ENCODE results near the gene FRMD4A. TPM values are rescaled to one million over a fixed set of nuclear protein-coding genes. Genes with fewer than 3 reads are reported as not detected.

The FRMD4A gene
- total and polyA plus RNA-seq, 3 donors from 2014 or later: 15.0 to 20.8 (median 18.7) TPM

DNA sequence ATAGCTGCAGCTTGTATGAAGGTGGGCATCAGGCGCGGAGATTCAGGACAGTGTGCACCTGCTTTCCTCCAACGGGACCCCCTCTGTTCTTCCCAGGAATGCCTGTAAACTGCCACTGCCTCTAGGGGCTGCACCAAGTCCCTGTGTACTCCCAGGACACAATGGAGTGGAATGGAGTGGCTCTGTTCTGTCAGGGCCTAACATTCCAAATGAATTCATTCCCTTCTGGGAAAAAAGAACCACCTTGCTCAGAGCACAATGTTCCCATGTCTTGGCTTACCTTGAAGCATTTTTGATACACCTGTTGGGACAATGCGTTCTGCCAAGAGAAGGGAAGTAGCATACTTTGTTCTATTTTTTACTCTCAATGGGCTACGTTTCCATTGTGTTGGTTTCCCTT is 339.4 kb downstream of the FRMD4A start:
- no peak for DNase-seq
- no peaks in the 10 kb centered on the region for H3K9me3 ChIP-seq
- no peaks in the 10 kb centered on the region for H3K36me3 ChIP-seq (ENCODE audit: low read depth, missing control alignments)
- intact Hi-C loops (cut with DNase I; ENCODE audit: low total_unique reads): no loop called here
- H3K4me1 ChIP-seq: peaks cover 22% of the 10 kb centered on the region
- no peak overlapping the region for H3K4me3 ChIP-seq
- H3K27me3 ChIP-seq: no peaks in the 10 kb centered on the region
- WGBS, 2 donors: 33 to 41% methylated on average over 5 of the region's 5 CpGs
- no peak for TF ChIP-seq CTCF (IDR thresholded peaks at IDR 0.05)
- TF ChIP-seq POLR2A (IDR thresholded peaks at IDR 0.05): no peak
- peak overlapping the region in 1 of 2 donors; percentile 42 for H3K27ac ChIP-seq

DNA sequence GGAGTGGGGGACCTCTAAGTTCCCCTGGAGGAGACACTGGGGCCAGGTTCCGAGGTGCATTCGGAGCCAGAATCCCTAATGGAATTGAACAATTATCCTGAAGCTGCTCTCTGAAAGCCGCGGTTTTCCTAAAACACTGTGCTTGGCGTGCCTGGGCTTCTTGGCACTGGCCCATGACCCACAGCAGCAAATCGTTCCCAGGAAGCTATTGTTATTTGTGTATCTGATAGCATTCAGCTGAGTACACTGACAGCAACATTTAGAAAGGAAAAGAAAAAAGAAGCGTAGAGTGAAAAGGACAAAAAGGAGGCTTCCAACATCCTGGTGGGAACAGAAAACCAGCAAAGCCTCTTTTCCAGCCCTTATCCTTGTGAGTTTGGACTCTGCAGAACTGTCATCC is 339.8 kb downstream of the FRMD4A start:
- Histone ChIP-seq H3K9me3 (no peaks in the 10 kb centered on the region), H3K4me1 (peaks cover 22% of the 10 kb centered on the region), H3K27ac (peak overlapping the region in 1 of 2 donors; percentile 42), H3K27me3 (no peaks in the 10 kb centered on the region), H3K36me3 (ENCODE audit: low read depth, missing control alignments) (no peaks in the 10 kb centered on the region), H3K4me3 (no peak overlapping the region)
- TF ChIP-seq CTCF (IDR thresholded peaks at IDR 0.05): no peak
- TF ChIP-seq POLR2A (IDR thresholded peaks at IDR 0.05): no peak
- intact Hi-C loops (cut with DNase I; ENCODE audit: low total_unique reads): no loop called here
- peak; percentile 33 for DNase-seq
- WGBS, 2 donors: 30 to 34% methylated on average over 7 of the region's 7 CpGs

DNA sequence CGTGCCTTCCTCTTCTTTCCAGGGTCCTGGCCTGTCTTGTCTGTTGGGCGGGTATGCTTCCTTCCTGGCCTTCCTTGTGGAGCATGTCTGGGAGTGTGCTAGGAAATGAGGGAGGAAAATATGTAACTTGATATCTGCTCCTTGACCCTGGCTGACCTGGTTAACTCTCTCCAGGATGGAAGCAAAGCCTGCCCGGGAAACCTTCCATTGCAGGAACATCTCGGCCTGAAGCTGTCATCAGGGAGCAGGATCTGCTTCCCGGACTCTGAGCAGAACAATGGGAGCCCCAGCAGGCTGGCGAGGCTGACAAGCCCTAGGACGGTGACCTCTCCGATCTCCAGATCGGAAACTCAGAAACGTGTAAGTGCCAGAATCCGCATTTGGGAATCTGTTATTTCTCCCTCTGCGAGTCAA is 340.3 kb downstream of the FRMD4A start:
- Histone ChIP-seq H3K4me3 (no peak overlapping the region), H3K36me3 (ENCODE audit: low read depth, missing control alignments) (no peaks in the 10 kb centered on the region), H3K27me3 (no peaks in the 10 kb centered on the region), H3K27ac (peak overlapping the region in 1 of 2 donors; percentile 42), H3K4me1 (peaks cover 22% of the 10 kb centered on the region), H3K9me3 (no peaks in the 10 kb centered on the region)
- DNase-seq: peak; percentile 21
- intact Hi-C loops (cut with DNase I; ENCODE audit: low total_unique reads): no loop called here
- WGBS, 2 donors: 32 to 48% methylated on average over 12 of the region's 12 CpGs
- TF ChIP-seq POLR2A (IDR thresholded peaks at IDR 0.05): no peak
- no peak for TF ChIP-seq CTCF (IDR thresholded peaks at IDR 0.05)

DNA sequence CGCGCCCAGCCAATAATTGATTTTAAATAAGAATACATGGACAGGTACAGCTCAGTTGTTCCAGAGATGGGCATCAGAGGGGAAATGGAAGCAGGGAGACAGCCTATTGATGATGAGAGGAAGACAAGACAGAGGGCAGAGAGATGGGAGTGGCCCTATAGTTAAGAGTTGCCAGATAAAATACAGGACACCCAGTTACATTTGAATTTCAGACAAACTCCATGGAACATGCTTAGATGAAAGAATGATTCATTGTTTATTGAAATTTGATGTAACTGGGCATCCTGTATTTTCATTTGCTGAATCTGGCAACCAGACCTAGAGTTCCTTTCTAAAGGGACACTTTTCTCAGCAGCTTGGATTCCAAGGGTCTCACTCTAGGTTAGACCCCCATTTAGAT is 341.1 kb downstream of the FRMD4A start:
- Histone ChIP-seq H3K27me3 (no peaks in the 10 kb centered on the region), H3K4me1 (peaks cover 22% of the 10 kb centered on the region), H3K9me3 (no peaks in the 10 kb centered on the region), H3K36me3 (ENCODE audit: low read depth, missing control alignments) (no peaks in the 10 kb centered on the region), H3K4me3 (no peak overlapping the region), H3K27ac (peak overlapping the region in 1 of 2 donors; percentile 42)
- intact Hi-C loops (cut with DNase I; ENCODE audit: low total_unique reads): no loop called here
- TF ChIP-seq POLR2A (IDR thresholded peaks at IDR 0.05) (no peak), CTCF (IDR thresholded peaks at IDR 0.05) (no peak)
- no peak for DNase-seq
- 98 to 100% methylated on average over 2 of the region's 2 CpGs for WGBS, 2 donors

DNA sequence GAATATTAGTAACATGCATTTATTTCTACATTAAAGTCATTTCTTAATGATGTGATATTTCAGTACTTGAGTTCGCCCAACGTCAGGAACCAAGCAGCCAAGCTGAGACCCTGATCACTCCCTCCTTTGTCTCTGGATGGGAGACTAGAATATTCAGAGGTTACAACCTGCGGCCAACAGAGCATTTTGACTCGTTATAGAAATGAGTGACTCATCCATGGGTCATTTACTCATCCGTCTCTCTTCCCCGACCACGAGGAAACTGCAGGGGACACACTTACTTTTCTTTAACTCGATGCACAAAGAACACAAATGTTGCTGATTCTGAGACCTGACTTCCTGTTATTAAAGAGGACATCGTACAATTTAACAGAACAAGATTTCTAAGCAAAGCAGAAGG is 343.3 kb downstream of the FRMD4A start:
- Histone ChIP-seq H3K4me3 (no peak overlapping the region), H3K27ac (no peak overlapping the region), H3K36me3 (ENCODE audit: low read depth, missing control alignments) (no peaks in the 10 kb centered on the region), H3K9me3 (no peaks in the 10 kb centered on the region), H3K4me1 (peaks cover 22% of the 10 kb centered on the region), H3K27me3 (no peaks in the 10 kb centered on the region)
- intact Hi-C loops (cut with DNase I; ENCODE audit: low total_unique reads): no loop called here
- TF ChIP-seq POLR2A (IDR thresholded peaks at IDR 0.05) (no peak), CTCF (IDR thresholded peaks at IDR 0.05) (no peak)
- no peak for DNase-seq
- whole genome bisulfite sequencing, 2 donors: 54 to 73% methylated on average over 9 of the region's 9 CpGs

Data from testis (tissue), 3 donors.